Kidney (tissue), 14 donors: ENCODE measurements around the gene NPTX1. TPM values are rescaled to one million over a fixed set of nuclear protein-coding genes. Genes with fewer than 3 reads are reported as not detected.

ENCODE experiments used
- DNase-seq, 5 donors: peaks; one replicate each; pipeline ENCODE4 v3.0.0-alpha.2; 2013 to 2020
- FAIRE-seq: peaks from 2 replicates; lab custom pipeline; 2012; peaks lifted over from hg19 to GRCh38; lab: Jason Lieb, UNC
- H3K27ac ChIP-seq, 2 donors: one replicate each; pipeline ENCODE4 v1.7.0; 2013; ENCODE audit warnings: low read depth in 2 of 2, low read length in 2 of 2, inconsistent platforms in 1 of 2
- H3K27me3 ChIP-seq: one replicate; pipeline ENCODE4 v1.7.1; 2013; ENCODE audit warnings: low read length, inconsistent platforms; ENCODE audit not compliant: control insufficient read depth, insufficient read depth
- H3K36me3 ChIP-seq, 3 donors: one replicate each; pipeline versions ENCODE4 v1.7.0 to v1.7.1; 2013; ENCODE audit warnings: low read length in 3 of 3, control low read depth in 1 of 3, inconsistent platforms in 1 of 3; ENCODE audit not compliant: insufficient read depth in 3 of 3, control insufficient read depth in 2 of 3
- H3K4me1 ChIP-seq, 3 donors: one replicate each; pipeline versions ENCODE4 v1.7.0 to v1.7.1; 2013; ENCODE audit warnings: low read length in 3 of 3, inconsistent platforms in 1 of 3, low read depth in 1 of 3; ENCODE audit not compliant: control insufficient read depth in 2 of 3, insufficient read depth in 2 of 3
- H3K4me3 ChIP-seq, 3 donors: one replicate each; pipeline versions ENCODE4 v1.7.0 to v1.8.1; 2013; ENCODE audit warnings: low read length in 3 of 3, control low read depth in 1 of 3, inconsistent platforms in 1 of 3
- H3K9ac ChIP-seq, 3 donors: one replicate each; pipeline versions ENCODE4 v1.7.0 to v1.7.1; 2013; ENCODE audit warnings: low read length in 3 of 3, control low read depth in 1 of 3, inconsistent platforms in 1 of 3
- H3K9me3 ChIP-seq, 3 donors: one replicate each; pipeline versions ENCODE4 v1.7.0 to v1.7.1; 2013; ENCODE audit warnings: low read length in 3 of 3, control low read depth in 1 of 3, inconsistent platforms in 1 of 3; ENCODE audit not compliant: control insufficient read depth in 2 of 3, insufficient read depth in 1 of 3
- CTCF ChIP-seq: IDR thresholded peaks from 3 replicates; pipeline ENCODE4 v1.5.1; 2012; ENCODE audit warnings: mild to moderate bottlenecking, moderate library complexity, borderline replicate concordance; ENCODE audit not compliant: insufficient read depth; ENCODE audit errors: extremely low read depth
- intact Hi-C: fragments of 100-400 bp; cut with DNase I; formaldehyde crosslinking; loops from one replicate; pipeline ENCODE4 v1.11.1; 2022
- polyA plus RNA-seq: library from polyadenylated mRNA; stranded (reverse); fragments of 350-450 nt; fragmentation: Illumina TruSeq; extraction: RNeasy Lipid Tissue Mini Kit (QIAGEN cat#74804); gene quantifications from one replicate; pipeline ENCODE4 v1.2.3, GENCODE V29; 2014; ENCODE audit warnings: low read depth, low replicate concordance; ENCODE audit not compliant: insufficient read depth
- total RNA-seq: library from RNA; stranded (reverse); fragmentation: NEBNext Ultra II Directional; extraction: Animal tissue kit (Norgen Biotek cat#: 25700); gene quantifications from one replicate; pipeline ENCODE4 v1.2.1, GENCODE V29; 2021
- donor health status: control.
- donor health status: control.
- donor health status: control.
- donor health status: control.
- donor health status: control.
- donor health status: DM: yes; HTN: yes; CAD: no.
- donor health status: Normal renal cell carcinoma (clear cell type).

The NPTX1 gene
- total and polyA plus RNA-seq, 2 donors from 2014 or later = 0.31 to 0.39 TPM

- H3K27me3 ChIP-seq = no peaks in the 10 kb centered on the region
- no peak for DNase-seq
- no peaks in the 10 kb centered on the region for H3K36me3 ChIP-seq
- no peak overlapping the region for H3K9ac ChIP-seq
- no peak for FAIRE-seq
- no peak for TF ChIP-seq CTCF
- H3K9me3 ChIP-seq = no peaks in the 10 kb centered on the region
- intact Hi-C loops = loop anchor here (10.0 kb wide), 1 partner anchor 771 kb away; no protein-coding TSS in a partner anchor
- no peaks in the 10 kb centered on the region for H3K4me1 ChIP-seq
- no peak overlapping the region for H3K27ac ChIP-seq
- no peak overlapping the region for H3K4me3 ChIP-seq
Measured at GRCh38 chr17:80443498-80443897, 32.9 kb downstream of the NPTX1 start.

- no peak overlapping the region for H3K9ac ChIP-seq
- no peak for FAIRE-seq
- no peaks in the 10 kb centered on the region for H3K9me3 ChIP-seq
- H3K36me3 ChIP-seq = no peaks in the 10 kb centered on the region
- intact Hi-C loops = loop anchor here (10.0 kb wide), 1 partner anchor 772 kb away; no protein-coding TSS in a partner anchor
- H3K4me3 ChIP-seq = no peak overlapping the region
- DNase-seq = no peak
- no peak for TF ChIP-seq CTCF
- H3K27me3 ChIP-seq = no peaks in the 10 kb centered on the region
- no peak overlapping the region for H3K27ac ChIP-seq
- H3K4me1 ChIP-seq = no peaks in the 10 kb centered on the region
Measured at GRCh38 chr17:80442764-80443163, 33.6 kb downstream of the NPTX1 start.

DNA sequence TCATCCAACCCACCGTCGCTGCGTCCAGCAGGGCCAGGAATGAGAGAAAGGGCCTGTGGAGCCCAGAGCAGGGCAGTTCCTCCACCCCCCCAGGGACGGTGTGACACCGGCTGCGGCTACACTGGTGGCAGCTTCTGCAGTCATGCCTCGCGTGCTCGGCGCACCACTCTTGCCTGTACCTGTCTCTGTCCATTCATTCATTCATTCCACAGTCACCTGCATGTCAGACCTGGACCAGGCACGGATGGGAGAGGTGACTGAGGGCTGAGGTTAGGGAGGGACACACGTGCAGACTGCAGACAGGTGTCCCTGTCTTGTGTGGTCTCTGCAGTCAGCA is 34.1 kb downstream of the NPTX1 start:
- H3K27me3 ChIP-seq = no peaks in the 10 kb centered on the region
- DNase-seq (peak in 1 of 5 donors; percentile 33), FAIRE-seq (no peak)
- no peaks in the 10 kb centered on the region for H3K9me3 ChIP-seq
- no peaks in the 10 kb centered on the region for H3K4me1 ChIP-seq
- no peak overlapping the region for H3K9ac ChIP-seq
- no peak for TF ChIP-seq CTCF
- no peak overlapping the region for H3K4me3 ChIP-seq
- intact Hi-C loops = loop anchor here (10.0 kb wide), 1 partner anchor 773 kb away; no protein-coding TSS in a partner anchor
- no peaks in the 10 kb centered on the region for H3K36me3 ChIP-seq
- no peak overlapping the region for H3K27ac ChIP-seq
